NCI-H1105 (cell line): Measurements from ENCODE around the gene AP1B1.
"Not testable (repeated sequence)": the region's sequence is repeated elsewhere in the genome, so short reads cannot be mapped to it uniquely, and the experiment has no call there.

Source experiments
- DNase-seq: peaks from one replicate; lab custom pipeline; 2025; lab: John Stamatoyannopoulos, UW

AP1B1 gene

GRCh38 chr22:29386708-29387107, 1.7 kb downstream of the AP1B1 start:
- DNase-seq, result no peak

- DNase-seq, result no peak
Measured at GRCh38 chr22:29385748-29386147, 2.6 kb downstream of the AP1B1 start.

GRCh38 chr22:29385151-29385704, 3.1 kb downstream of the AP1B1 start:
- no peak for DNase-seq

GRCh38 chr22:29383740-29384139, 4.6 kb downstream of the AP1B1 start:
- DNase-seq, result no peak

- no peak for DNase-seq
Measured at GRCh38 chr22:29382580-29383302, 5.6 kb downstream of the AP1B1 start.

- DNase-seq, result no peak
Measured at GRCh38 chr22:29380856-29381255, 7.5 kb downstream of the AP1B1 start.

GRCh38 chr22:29380032-29380781, 8.2 kb downstream of the AP1B1 start:
- no peak for DNase-seq

GRCh38 chr22:29379258-29379657, 9.1 kb downstream of the AP1B1 start:
- no peak for DNase-seq

- DNase-seq, result no peak
Measured at GRCh38 chr22:29377979-29378378, 10.4 kb downstream of the AP1B1 start.

- not testable (repeated sequence) for DNase-seq
Measured at GRCh38 chr22:29376705-29377104, 11.7 kb downstream of the AP1B1 start.

- no peak for DNase-seq
Measured at GRCh38 chr22:29375398-29376076, 12.8 kb downstream of the AP1B1 start.

GRCh38 chr22:29374806-29375205, 13.6 kb downstream of the AP1B1 start:
- not testable (repeated sequence) for DNase-seq

GRCh38 chr22:29374401-29374800, 14.0 kb downstream of the AP1B1 start:
- no peak for DNase-seq

GRCh38 chr22:29370537-29370936, 17.8 kb downstream of the AP1B1 start:
- no peak for DNase-seq

GRCh38 chr22:29369460-29369859, 18.9 kb downstream of the AP1B1 start:
- DNase-seq, result no peak

GRCh38 chr22:29359469-29359868, 28.9 kb downstream of the AP1B1 start:
- DNase-seq, result no peak

- DNase-seq, result not testable (repeated sequence)
Measured at GRCh38 chr22:29357193-29357890, 31.0 kb downstream of the AP1B1 start.

- no peak for DNase-seq
Measured at GRCh38 chr22:29353860-29354259, 34.5 kb downstream of the AP1B1 start.

GRCh38 chr22:29353286-29353685, 35.1 kb downstream of the AP1B1 start:
- no peak for DNase-seq

GRCh38 chr22:29352778-29353177, 35.6 kb downstream of the AP1B1 start:
- no peak for DNase-seq

- DNase-seq, result no peak
Measured at GRCh38 chr22:29351891-29352290, 36.5 kb downstream of the AP1B1 start.

- DNase-seq, result no peak
Measured at GRCh38 chr22:29351042-29351441, 37.3 kb downstream of the AP1B1 start.
